GM12873 (cell line): ENCODE data around the gene MS4A15.

Source experiments
- CTCF ChIP-seq: IDR thresholded peaks from 2 replicates; pipeline ENCODE4 v1.5.1; 2012; ENCODE audit warnings: low read depth, mild to moderate bottlenecking, moderate library complexity, low read length, control low read depth; ENCODE audit not compliant: insufficient read depth; ENCODE audit errors: missing control alignments

MS4A15 gene

GRCh38 chr11:60753309-60753708 is 3.4 kb upstream of the MS4A15 start:
- no peak for TF ChIP-seq CTCF

GRCh38 chr11:60754887-60755286 is 1.8 kb upstream of the MS4A15 start:
- TF ChIP-seq CTCF = no peak

GRCh38 chr11:60757231-60757800 is 649 bp downstream of the MS4A15 start:
- TF ChIP-seq CTCF = no peak

- TF ChIP-seq CTCF = no peak
Observed at GRCh38 chr11:60761436-60762190, 4.9 kb downstream of the MS4A15 start.

DNA sequence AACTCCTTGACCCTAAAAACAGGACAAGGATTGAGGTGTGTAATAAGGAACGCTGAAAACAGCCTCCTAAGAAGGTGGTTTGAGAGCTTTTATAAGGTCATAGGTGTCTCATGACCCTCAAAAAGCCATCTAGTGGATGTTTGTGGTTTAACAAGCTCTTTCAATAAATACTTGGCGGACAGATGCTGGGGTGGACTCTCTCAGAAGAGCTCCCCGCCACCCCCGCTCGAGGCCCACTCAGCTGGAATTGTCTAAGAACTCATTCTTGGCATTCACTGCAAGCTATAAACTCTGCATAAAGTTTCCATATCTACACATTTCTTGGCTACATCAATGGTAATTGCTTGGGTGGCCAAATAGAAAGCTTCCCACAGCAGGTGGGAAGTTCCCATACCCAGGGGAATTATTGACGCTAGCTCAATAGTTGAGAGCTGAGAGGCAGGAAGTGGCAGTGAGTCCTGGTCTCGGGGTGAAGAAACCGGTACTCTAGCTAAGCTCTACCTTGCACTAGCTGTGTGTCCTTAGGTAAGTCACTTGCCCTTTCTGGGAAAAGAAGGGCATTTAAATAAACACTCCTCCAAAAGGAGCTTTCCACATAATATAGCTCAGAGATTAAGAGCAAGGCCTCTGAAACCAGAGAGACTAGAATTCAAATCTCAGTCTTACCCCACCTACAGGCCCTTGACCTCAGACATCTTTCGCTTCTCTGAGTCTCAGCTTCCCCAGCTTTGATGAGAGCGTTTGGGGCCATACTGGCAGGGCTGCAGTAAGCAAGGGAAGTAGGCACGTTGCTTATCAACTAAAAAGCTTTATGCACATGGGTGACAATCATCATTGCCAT is 6.4 kb downstream of the MS4A15 start:
- peak; percentile 69 for TF ChIP-seq CTCF

DNA sequence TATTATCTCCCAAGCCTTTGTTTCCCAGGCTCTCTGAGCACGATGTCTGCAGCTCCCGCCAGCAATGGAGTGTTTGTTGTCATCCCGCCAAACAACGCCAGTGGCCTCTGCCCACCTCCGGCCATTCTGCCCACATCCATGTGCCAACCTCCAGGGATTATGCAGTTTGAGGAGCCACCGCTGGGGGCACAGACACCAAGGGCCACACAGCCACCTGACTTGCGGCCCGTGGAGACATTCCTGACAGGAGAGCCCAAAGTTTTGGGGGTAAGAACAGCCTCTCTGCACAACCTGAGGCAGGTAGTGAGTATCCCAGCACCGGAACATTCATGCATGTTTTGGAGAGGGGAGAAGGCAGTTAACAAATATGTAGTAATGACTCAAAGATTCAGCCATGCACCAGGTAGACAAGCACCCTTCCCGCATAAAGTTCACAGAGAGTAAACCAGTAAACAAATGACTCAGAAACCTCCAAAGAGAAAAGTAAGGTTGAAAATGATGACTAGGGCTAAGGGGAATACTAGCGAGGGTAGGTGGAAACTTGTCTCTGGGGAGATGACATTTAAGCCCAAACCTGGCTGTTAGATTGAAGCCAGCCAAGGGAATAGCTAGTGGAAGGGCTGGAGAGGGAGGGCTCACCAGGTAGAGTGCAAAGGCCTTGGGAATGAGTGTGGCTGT is 7.2 kb downstream of the MS4A15 start:
- no peak for TF ChIP-seq CTCF
